Mesenchymal stem cell (in vitro differentiated cells and primary cell): ENCODE data around the gene NR2F1.

Experiments
- DNase-seq: peaks from one replicate; pipeline ENCODE4 v3.0.0-alpha.2; 2013
- H2AFZ ChIP-seq: one replicate; pipeline ENCODE4 v1.6.1; 2013; ENCODE audit warnings: low read depth, mild to moderate bottlenecking, control low read depth, inconsistent platforms, low read length, moderate library complexity
- H2AK5ac ChIP-seq: 2 replicates; pipeline ENCODE4 v1.6.1; 2013; ENCODE audit warnings: low read length, moderate library complexity, mild to moderate bottlenecking, inconsistent platforms; ENCODE audit not compliant: severe bottlenecking
- H2BK120ac ChIP-seq: one replicate; pipeline ENCODE4 v1.6.1; 2013; ENCODE audit warnings: low read depth, mild to moderate bottlenecking, inconsistent platforms, low read length, moderate library complexity
- H2BK12ac ChIP-seq, 2 experiments: one replicate each; pipeline ENCODE4 v1.6.1; 2013; ENCODE audit warnings: inconsistent platforms in 2 of 2, low read length in 2 of 2, mild to moderate bottlenecking in 2 of 2, moderate library complexity in 2 of 2, control low read depth in 1 of 2
- H2BK15ac ChIP-seq: one replicate; pipeline ENCODE4 v1.6.1; 2013; ENCODE audit warnings: mild to moderate bottlenecking, low read depth, inconsistent platforms; ENCODE audit not compliant: poor library complexity, severe bottlenecking
- H2BK5ac ChIP-seq: 2 replicates; pipeline ENCODE4 v1.6.1; 2013; ENCODE audit warnings: low read depth, mild to moderate bottlenecking, low read length, control low read depth, inconsistent platforms; ENCODE audit not compliant: poor library complexity, severe bottlenecking
- H3K14ac ChIP-seq, 2 experiments: one replicate each; pipeline ENCODE4 v1.6.1; 2013; ENCODE audit warnings: inconsistent platforms in 2 of 2, low read length in 2 of 2, control low read depth in 1 of 2, mild to moderate bottlenecking in 1 of 2, moderate library complexity in 1 of 2
- H3K18ac ChIP-seq, 2 experiments: one replicate each; pipeline ENCODE4 v1.6.1; 2013; ENCODE audit warnings: inconsistent platforms in 2 of 2, low read length in 2 of 2, control low read depth in 1 of 2, low read depth in 1 of 2, mild to moderate bottlenecking in 1 of 2
- H3K23ac ChIP-seq, 2 experiments: one replicate each; pipeline ENCODE4 v1.6.1; 2013; ENCODE audit warnings: inconsistent platforms in 2 of 2, low read length in 2 of 2, mild to moderate bottlenecking in 2 of 2, moderate library complexity in 2 of 2, control low read depth in 1 of 2
- H3K27ac ChIP-seq: 2 replicates; pipeline ENCODE4 v1.5.1; 2013; ENCODE audit warnings: mild to moderate bottlenecking, moderate library complexity, low read length, control low read depth, inconsistent platforms; ENCODE audit not compliant: poor library complexity, severe bottlenecking
- H3K27me3 ChIP-seq, 2 experiments: 2 replicates each; pipeline versions ENCODE4 v1.6.1 to v1.7.0; 2013; ENCODE audit warnings: low read length in 2 of 2, mild to moderate bottlenecking in 2 of 2, moderate library complexity in 2 of 2, control low read depth in 1 of 2, inconsistent platforms in 1 of 2; ENCODE audit not compliant: control insufficient read depth in 1 of 2, insufficient read depth in 1 of 2
- H3K36me3 ChIP-seq, 2 experiments: 2 replicates each; pipeline versions ENCODE4 v1.6.1 to v1.7.0; 2013; ENCODE audit warnings: low read length in 2 of 2, control low read depth in 1 of 2, inconsistent platforms in 1 of 2, low read depth in 1 of 2, mild to moderate bottlenecking in 1 of 2; ENCODE audit not compliant: insufficient read depth in 2 of 2, control insufficient read depth in 1 of 2
- H3K4ac ChIP-seq, 2 experiments: one replicate each; pipeline ENCODE4 v1.6.1; 2013; ENCODE audit warnings: inconsistent platforms in 2 of 2, low read length in 2 of 2, mild to moderate bottlenecking in 2 of 2, moderate library complexity in 2 of 2, control low read depth in 1 of 2, low read depth in 1 of 2
- H3K4me1 ChIP-seq: 2 replicates; pipeline ENCODE4 v1.6.1; 2013; ENCODE audit warnings: low read depth, low read length, control low read depth; ENCODE audit not compliant: control insufficient read depth, insufficient read depth
- H3K4me2 ChIP-seq: 2 replicates; pipeline ENCODE4 v1.6.1; 2013; ENCODE audit warnings: low read length, mild to moderate bottlenecking, inconsistent platforms; ENCODE audit not compliant: poor library complexity, severe bottlenecking
- H3K4me3 ChIP-seq, 2 experiments: 2 replicates each; pipeline versions ENCODE4 v1.5.1 to v1.7.0; 2013; ENCODE audit warnings: low read length in 2 of 2, mild to moderate bottlenecking in 2 of 2, control low read depth in 1 of 2, low read depth in 1 of 2; ENCODE audit not compliant: insufficient read depth in 1 of 2
- H3K79me1 ChIP-seq: replicated peaks from 2 replicates; pipeline ENCODE4 v1.6.1; 2013; ENCODE audit warnings: mild to moderate bottlenecking, control low read depth, low read length, inconsistent platforms; ENCODE audit not compliant: poor library complexity, severe bottlenecking
- H3K9ac ChIP-seq: 2 replicates; pipeline ENCODE4 v1.7.0; 2013; ENCODE audit warnings: mild to moderate bottlenecking, low read length, moderate library complexity
- H3K9me3 ChIP-seq: 2 replicates; pipeline ENCODE4 v1.7.0; 2013; ENCODE audit warnings: mild to moderate bottlenecking, low read length; ENCODE audit not compliant: control insufficient read depth
- H4K8ac ChIP-seq: one replicate; pipeline ENCODE4 v1.6.1; 2013; ENCODE audit warnings: inconsistent platforms, mild to moderate bottlenecking, low read length, moderate library complexity
- H4K91ac ChIP-seq: one replicate; pipeline ENCODE4 v1.6.1; 2013; ENCODE audit warnings: mild to moderate bottlenecking, low read length, inconsistent platforms
- WGBS: methylation state at CpG from one replicate; pipeline ENCODE4 v1.1.7; 2013; ENCODE audit warnings: mixed read lengths; 5-methylcytosine and 5-hydroxymethylcytosine counted together

NR2F1 gene

GRCh38 chr5:93599399-93600120 is 16.5 kb downstream of the NR2F1 start:
- Histone ChIP-seq H3K23ac (no peak overlapping the region), H2AFZ (no peak overlapping the region), H4K91ac (no peak overlapping the region), H2BK15ac (no peak overlapping the region), H3K9me3 (no peaks in the 10 kb centered on the region), H2BK12ac (no peak overlapping the region), H3K4me2 (no peak overlapping the region), H4K8ac (no peak overlapping the region), H2BK5ac (no peak overlapping the region), H3K14ac (no peak overlapping the region), H3K27ac (peak overlapping the region; percentile 24), H3K4me1 (peaks cover 17% of the 10 kb centered on the region), H2BK120ac (no peak overlapping the region), H3K9ac (no peak overlapping the region), H3K27me3 (peaks cover 56 to 83% of the 10 kb centered on the region in 2 experiments), H3K4ac (peak overlapping the region in 1 of 2 experiments; percentile 17), H3K4me3 (no peak overlapping the region), H3K18ac (no peak overlapping the region), H2AK5ac (no peak overlapping the region), H3K79me1 (no peaks in the 10 kb centered on the region), H3K36me3 (peaks cover 0 to 12% of the 10 kb centered on the region in 2 experiments)
- peak; percentile 69 for DNase-seq
- WGBS, result 4% methylated on average over 7 of the region's 17 CpGs

GRCh38 chr5:93600409-93601070 is 17.5 kb downstream of the NR2F1 start:
- Histone ChIP-seq H3K4ac (no peak overlapping the region), H3K27ac (peak overlapping the region; percentile 38), H3K14ac (no peak overlapping the region), H3K79me1 (no peaks in the 10 kb centered on the region), H2BK120ac (no peak overlapping the region), H3K4me3 (no peak overlapping the region), H3K36me3 (peaks cover 0 to 3% of the 10 kb centered on the region in 2 experiments), H2BK15ac (no peak overlapping the region), H3K9me3 (no peaks in the 10 kb centered on the region), H3K23ac (no peak overlapping the region), H3K18ac (no peak overlapping the region), H3K9ac (no peak overlapping the region), H3K4me1 (peaks cover 17% of the 10 kb centered on the region), H2BK5ac (no peak overlapping the region), H3K4me2 (no peak overlapping the region), H2AK5ac (no peak overlapping the region), H4K8ac (no peak overlapping the region), H2AFZ (no peak overlapping the region), H2BK12ac (no peak overlapping the region), H4K91ac (no peak overlapping the region), H3K27me3 (peaks cover 66 to 83% of the 10 kb centered on the region in 2 experiments)
- 19% methylated on average over 6 of the region's 8 CpGs for WGBS
- DNase-seq, result peak; percentile 30

GRCh38 chr5:93601071-93601801 is 18.2 kb downstream of the NR2F1 start:
- Histone ChIP-seq H3K9me3 (no peaks in the 10 kb centered on the region), H3K79me1 (no peaks in the 10 kb centered on the region), H3K27ac (peak overlapping the region; percentile 38), H3K4me1 (peaks cover 17% of the 10 kb centered on the region), H3K4me3 (peak overlapping the region in 1 of 2 experiments; percentile 13), H3K23ac (no peak overlapping the region), H4K91ac (no peak overlapping the region), H2AK5ac (no peak overlapping the region), H3K4me2 (no peak overlapping the region), H4K8ac (no peak overlapping the region), H3K4ac (no peak overlapping the region), H3K27me3 (peaks cover 73 to 83% of the 10 kb centered on the region in 2 experiments), H2BK120ac (no peak overlapping the region), H3K36me3 (no peaks in the 10 kb centered on the region), H2BK15ac (no peak overlapping the region), H3K9ac (no peak overlapping the region), H3K14ac (no peak overlapping the region), H2BK12ac (no peak overlapping the region), H3K18ac (no peak overlapping the region), H2AFZ (no peak overlapping the region), H2BK5ac (no peak overlapping the region)
- 47% methylated on average over 3 of the region's 3 CpGs for whole genome bisulfite sequencing
- DNase-seq, result peak; percentile 34

GRCh38 chr5:93601802-93602155 is 18.8 kb downstream of the NR2F1 start:
- H2BK15ac ChIP-seq, result no peak overlapping the region
- H4K91ac ChIP-seq, result no peak overlapping the region
- no peak overlapping the region for H3K14ac ChIP-seq
- H2AFZ ChIP-seq, result no peak overlapping the region
- WGBS, result 23% methylated on average over 9 of the region's 9 CpGs
- H2BK12ac ChIP-seq, result no peak overlapping the region
- H3K36me3 ChIP-seq, result no peaks in the 10 kb centered on the region
- H3K23ac ChIP-seq, result no peak overlapping the region
- peaks cover 78% of the 10 kb centered on the region in 2 experiments for H3K27me3 ChIP-seq
- no peak overlapping the region for H2AK5ac ChIP-seq
- peak; percentile 29 for DNase-seq
- no peaks in the 10 kb centered on the region for H3K79me1 ChIP-seq
- peaks cover 17% of the 10 kb centered on the region for H3K4me1 ChIP-seq
- H4K8ac ChIP-seq, result no peak overlapping the region
- peak overlapping the region in 1 of 2 experiments; percentile 13 for H3K4me3 ChIP-seq
- H3K18ac ChIP-seq, result no peak overlapping the region
- no peak overlapping the region for H2BK5ac ChIP-seq
- H3K9me3 ChIP-seq, result no peaks in the 10 kb centered on the region
- peak overlapping the region; percentile 19 for H3K27ac ChIP-seq
- peak overlapping the region; percentile 89 for H3K4me2 ChIP-seq
- no peak overlapping the region for H2BK120ac ChIP-seq
- H3K4ac ChIP-seq, result no peak overlapping the region
- no peak overlapping the region for H3K9ac ChIP-seq
